BLaER1 treated with 17β-estradiol and CSF1 and Interleukin-3, amounts not matched to agents 10 nM and 100 nM (cell line): ENCODE results near the gene FAM177A1.
"Not testable (repeated sequence)": the region's sequence is repeated elsewhere in the genome, so short reads cannot be mapped to it uniquely, and the experiment has no call there.

Experiments
- H3K27ac ChIP-seq, 11 experiments: shearing (Covaris generic); formaldehyde crosslinking; 2 replicates each; pipeline ENCODE4 v1.8.1; 2022
- H3K27me3 ChIP-seq, 11 experiments: shearing (Covaris generic); formaldehyde crosslinking; 2 replicates each; pipeline ENCODE4 v1.8.1; 2022
- H3K36me3 ChIP-seq, 11 experiments: shearing (Covaris generic); formaldehyde crosslinking; 2 replicates each; pipeline ENCODE4 v1.8.1; 2022
- H3K4me1 ChIP-seq, 10 experiments: shearing (Covaris generic); formaldehyde crosslinking; 2 replicates each; pipeline ENCODE4 v1.8.1; 2022
- H3K4me2 ChIP-seq, 11 experiments: shearing (Covaris generic); formaldehyde crosslinking; 2 replicates each; pipeline ENCODE4 v1.8.1; 2022
- H3K4me3 ChIP-seq, 10 experiments: shearing (Covaris generic); formaldehyde crosslinking; 2 replicates each; pipeline ENCODE4 v1.8.1; 2022
- H3K9ac ChIP-seq, 11 experiments: shearing (Covaris generic); formaldehyde crosslinking; 2 replicates each; pipeline ENCODE4 v1.8.1; 2022
- H3K9me3 ChIP-seq, 11 experiments: shearing (Covaris generic); formaldehyde crosslinking; replicated peaks in 1 of 11; 2 replicates each; pipeline ENCODE4 v1.8.1; 2022
- H4K20me1 ChIP-seq, 11 experiments: shearing (Covaris generic); formaldehyde crosslinking; 2 replicates each; pipeline ENCODE4 v1.8.1; 2022
- Cebpa-rat ChIP-seq, 11 experiments: shearing (Covaris generic); IDR thresholded peaks; 2 replicates each; pipeline ENCODE4 v1.8.1; 2022

FAM177A1 gene

DNA sequence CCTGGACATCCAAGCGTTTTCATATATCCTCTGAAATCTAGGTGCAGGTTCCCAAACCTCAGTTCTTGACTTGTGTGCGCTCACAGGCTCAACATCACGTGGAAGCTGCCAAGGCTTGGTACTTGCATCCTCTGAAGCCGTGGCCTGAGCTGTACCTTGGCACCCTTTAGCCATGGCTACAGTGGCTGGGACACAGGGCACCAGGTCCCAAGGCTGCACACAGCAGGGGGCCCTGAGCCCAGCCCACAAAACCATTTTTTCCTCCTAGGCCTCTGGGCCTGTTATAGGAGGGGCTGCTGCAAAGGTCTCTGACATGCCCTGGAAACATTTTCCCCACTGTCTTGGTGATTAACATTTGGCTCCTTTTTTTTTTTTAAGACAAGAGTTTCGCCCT is 11.6 kb upstream of the FAM177A1 start:
- Histone ChIP-seq H3K27me3 (no peaks in the 10 kb centered on the region), H3K4me2 (no peak overlapping the region), H3K9ac (no peak overlapping the region), H3K4me3 (peak overlapping the region in 2 of 10 experiments; percentile 0 to 47; a peak in 3 of 20 replicates), H3K4me1 (no peaks in the 10 kb centered on the region), H4K20me1 (no peaks in the 10 kb centered on the region; a peak in 1 of 22 replicates), H3K36me3 (peaks cover 52 to 58% (median 56%) of the 10 kb centered on the region in 11 experiments), H3K27ac (no peak overlapping the region), H3K9me3 (peaks cover 33 to 67% (median 57%) of the 10 kb centered on the region in 11 experiments)
- TF ChIP-seq Cebpa-rat (IDR thresholded peaks at IDR 0.05): no peak

DNA sequence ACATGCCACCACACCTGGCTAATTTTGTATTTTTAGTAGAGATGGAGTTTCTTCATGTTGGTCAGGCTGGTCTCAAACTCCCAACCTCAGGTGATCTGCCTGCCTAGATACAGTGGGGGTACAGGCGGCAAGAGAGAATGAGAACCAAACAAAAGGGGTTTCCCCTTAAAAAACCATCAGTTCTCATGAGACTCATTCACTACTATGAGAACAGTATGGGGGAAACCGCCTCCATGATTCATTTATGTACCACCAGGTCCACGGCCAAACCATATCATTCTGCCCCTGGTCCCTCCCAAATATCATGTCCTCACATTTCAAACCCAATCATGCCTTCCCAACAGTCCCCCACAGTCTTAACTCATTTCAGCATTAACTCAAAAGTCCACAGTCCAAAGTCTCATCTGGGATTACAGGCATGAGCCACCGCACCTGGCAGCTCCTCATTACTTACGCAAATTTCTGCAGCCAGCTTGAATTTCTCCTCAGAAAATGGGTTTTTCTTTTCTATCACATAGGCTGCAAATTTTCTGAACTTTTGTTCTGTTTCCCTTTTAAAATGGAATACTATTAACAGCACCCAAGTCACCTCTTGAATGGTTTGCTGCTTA is 11.0 kb upstream of the FAM177A1 start:
- Histone ChIP-seq H3K9me3 (peaks cover 33 to 64% (median 55%) of the 10 kb centered on the region in 11 experiments), H3K36me3 (peaks cover 46 to 52% (median 50%) of the 10 kb centered on the region in 11 experiments)
- not testable (repeated sequence) for H3K27ac ChIP-seq, H3K4me3 ChIP-seq, H3K4me2 ChIP-seq, H3K4me1 ChIP-seq, H4K20me1 ChIP-seq, H3K27me3 ChIP-seq, H3K9ac ChIP-seq

DNA sequence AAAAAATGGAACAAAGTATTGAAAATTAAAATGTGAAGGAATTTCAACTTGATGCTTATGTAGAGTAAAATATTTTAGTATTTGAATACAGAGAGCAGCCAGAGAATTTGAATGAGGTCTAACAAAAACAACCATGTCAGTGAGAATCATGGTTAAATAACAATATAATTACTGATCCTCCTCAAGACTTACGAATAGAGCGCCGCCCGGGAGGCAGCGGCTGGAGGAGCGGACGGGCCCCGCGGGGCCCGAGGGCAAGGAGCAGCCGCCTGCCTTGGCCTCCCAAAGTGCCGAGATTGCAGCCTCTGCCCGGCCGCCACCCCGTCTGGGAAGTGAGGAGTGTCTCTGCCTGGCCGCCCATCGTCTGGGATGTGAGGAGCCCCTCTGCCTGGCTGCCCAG is 7.8 kb upstream of the FAM177A1 start:
- H3K4me3 ChIP-seq, H3K27me3 ChIP-seq, H4K20me1 ChIP-seq, H3K27ac ChIP-seq, H3K4me1 ChIP-seq, H3K9ac ChIP-seq, H3K4me2 ChIP-seq: not testable (repeated sequence)
- peaks cover 13 to 19% (median 18%) of the 10 kb centered on the region in 11 experiments for H3K36me3 ChIP-seq
- H3K9me3 ChIP-seq: peaks cover 21 to 40% (median 31%) of the 10 kb centered on the region in 11 experiments

DNA sequence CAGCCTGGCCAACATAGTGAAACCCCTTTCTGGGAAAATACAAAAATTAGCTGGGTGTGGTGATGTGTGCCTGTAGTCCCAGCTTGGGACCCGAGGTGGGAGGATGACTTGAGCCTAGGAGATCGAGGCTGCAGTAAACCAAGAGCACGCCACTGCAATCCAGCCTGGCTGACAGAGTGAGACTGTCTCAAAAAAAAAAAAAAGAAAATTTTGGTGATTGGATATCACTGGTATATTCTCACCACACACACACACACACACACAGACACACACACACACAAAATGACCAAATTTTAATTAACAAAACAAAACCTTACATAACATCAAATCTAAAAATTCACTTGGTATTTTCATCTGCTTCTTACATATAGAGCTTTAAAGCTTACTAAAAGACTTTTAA is 3.4 kb upstream of the FAM177A1 start:
- Histone ChIP-seq H3K27me3 (no peaks in the 10 kb centered on the region), H3K9me3 (no peaks in the 10 kb centered on the region), H3K4me2 (no peak overlapping the region), H3K4me3 (no peak overlapping the region), H3K4me1 (peaks cover 9 to 17% (median 15%) of the 10 kb centered on the region in 10 experiments), H3K27ac (no peak overlapping the region), H3K9ac (no peak overlapping the region), H3K36me3 (no peaks in the 10 kb centered on the region), H4K20me1 (no peaks in the 10 kb centered on the region)
- no peak for TF ChIP-seq Cebpa-rat (IDR thresholded peaks at IDR 0.05)

DNA sequence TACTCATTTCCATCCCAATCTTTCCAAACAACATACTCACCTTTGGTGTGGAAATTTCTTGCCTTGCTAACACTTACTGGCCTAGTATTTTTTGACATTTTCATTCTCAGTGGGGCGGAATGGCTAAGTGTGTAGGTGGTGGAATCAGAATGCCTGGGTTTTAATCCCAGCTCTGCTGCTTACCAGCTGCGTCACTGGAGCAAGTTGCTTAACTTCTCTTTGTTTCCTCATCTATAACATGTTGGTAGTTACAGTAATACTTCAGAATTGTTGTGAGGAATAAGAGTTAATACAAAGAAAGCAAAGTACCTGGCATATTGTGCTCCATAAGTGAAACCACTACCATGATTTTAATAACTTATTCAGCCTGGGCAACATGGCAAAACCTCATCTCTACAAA is 3.0 kb upstream of the FAM177A1 start:
- no peak for TF ChIP-seq Cebpa-rat (IDR thresholded peaks at IDR 0.05)
- Histone ChIP-seq H3K27ac (no peak overlapping the region), H3K4me3 (no peak overlapping the region), H3K4me1 (peaks cover 10 to 21% (median 17%) of the 10 kb centered on the region in 10 experiments), H3K27me3 (no peaks in the 10 kb centered on the region), H3K4me2 (no peak overlapping the region), H3K9ac (no peak overlapping the region), H4K20me1 (no peaks in the 10 kb centered on the region), H3K36me3 (no peaks in the 10 kb centered on the region), H3K9me3 (no peaks in the 10 kb centered on the region)

DNA sequence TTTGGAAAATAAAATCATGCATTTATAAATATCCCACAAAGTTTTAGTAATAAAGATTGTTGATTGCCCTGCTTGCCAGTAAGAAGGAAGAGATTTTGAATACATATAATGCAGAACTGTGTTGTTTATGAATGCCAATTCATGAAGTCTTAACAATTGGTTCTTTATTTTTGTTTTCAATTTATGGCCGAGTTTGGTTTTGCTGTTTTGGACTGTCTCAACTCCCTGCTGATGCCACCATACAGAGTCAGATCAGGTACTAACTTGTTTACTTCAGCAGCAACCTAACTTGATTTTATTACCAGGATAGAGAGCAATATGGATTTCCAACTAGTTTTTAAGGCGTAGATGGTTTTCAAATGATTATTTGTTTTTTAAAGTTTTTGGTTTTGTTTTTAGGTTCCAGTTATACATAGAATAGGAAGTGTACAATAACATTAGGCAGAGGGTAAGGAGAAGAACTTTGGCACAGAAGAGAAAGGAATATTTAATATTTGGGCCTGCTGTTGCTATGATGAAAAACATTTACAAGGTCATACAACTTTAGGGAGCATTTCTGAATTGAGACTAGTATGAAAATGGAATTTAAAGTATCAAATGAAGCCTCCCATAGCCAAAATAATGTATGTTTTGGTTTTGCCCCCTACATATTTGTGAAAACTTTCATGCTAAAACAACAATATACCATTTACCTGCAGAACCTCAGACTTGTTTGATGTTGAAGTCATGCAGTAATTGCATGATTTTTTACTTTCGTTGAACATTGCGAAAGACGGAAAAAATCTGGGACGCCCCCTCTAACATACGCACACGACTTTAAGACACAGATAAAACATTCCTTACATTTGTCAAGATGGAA is 904 bp upstream of the FAM177A1 start:
- H3K4me1 ChIP-seq: peaks cover 10 to 31% (median 17%) of the 10 kb centered on the region in 10 experiments
- H3K36me3 ChIP-seq: peaks cover 4 to 16% (median 8%) of the 10 kb centered on the region in 11 experiments; a peak in 15 of 22 replicates
- H3K4me2 ChIP-seq: peak overlapping the region; percentile 77 to 95 (median 86)
- TF ChIP-seq Cebpa-rat (IDR thresholded peaks at IDR 0.05): no peak
- H3K9ac ChIP-seq: peak overlapping the region; percentile 74 to 87 (median 84); a peak in 21 of 22 replicates
- no peaks in the 10 kb centered on the region for H3K9me3 ChIP-seq
- no peaks in the 10 kb centered on the region for H3K27me3 ChIP-seq
- H3K4me3 ChIP-seq: peak overlapping the region; percentile 76 to 91 (median 83)
- peak overlapping the region; percentile 67 to 85 (median 72); a peak in 21 of 22 replicates for H3K27ac ChIP-seq
- H4K20me1 ChIP-seq: no peaks in the 10 kb centered on the region

DNA sequence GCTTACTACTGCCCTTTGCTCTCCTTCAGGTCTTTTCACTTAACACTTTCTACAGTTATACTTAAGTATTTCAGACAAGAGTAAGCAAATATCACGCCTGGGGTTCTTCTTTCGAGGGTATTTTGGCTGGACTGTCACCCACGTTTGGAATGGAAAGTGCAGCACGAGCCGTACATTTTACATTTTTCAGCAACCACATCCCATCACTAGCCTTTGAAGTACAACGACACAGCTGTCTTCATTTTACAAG is 349 bp upstream of the FAM177A1 start:
- H3K9me3 ChIP-seq: no peaks in the 10 kb centered on the region
- H3K27ac ChIP-seq: peak overlapping the region; percentile 67 to 85 (median 72)
- H4K20me1 ChIP-seq: no peaks in the 10 kb centered on the region
- H3K4me3 ChIP-seq: peak overlapping the region; percentile 76 to 91 (median 83)
- H3K9ac ChIP-seq: peak overlapping the region; percentile 74 to 87 (median 84)
- H3K4me1 ChIP-seq: peaks cover 12 to 37% (median 17%) of the 10 kb centered on the region in 10 experiments
- H3K27me3 ChIP-seq: no peaks in the 10 kb centered on the region
- peaks cover 5 to 19% (median 10%) of the 10 kb centered on the region in 11 experiments; a peak in 15 of 22 replicates for H3K36me3 ChIP-seq
- TF ChIP-seq Cebpa-rat (IDR thresholded peaks at IDR 0.05): no peak
- H3K4me2 ChIP-seq: peak overlapping the region; percentile 77 to 95 (median 86)

DNA sequence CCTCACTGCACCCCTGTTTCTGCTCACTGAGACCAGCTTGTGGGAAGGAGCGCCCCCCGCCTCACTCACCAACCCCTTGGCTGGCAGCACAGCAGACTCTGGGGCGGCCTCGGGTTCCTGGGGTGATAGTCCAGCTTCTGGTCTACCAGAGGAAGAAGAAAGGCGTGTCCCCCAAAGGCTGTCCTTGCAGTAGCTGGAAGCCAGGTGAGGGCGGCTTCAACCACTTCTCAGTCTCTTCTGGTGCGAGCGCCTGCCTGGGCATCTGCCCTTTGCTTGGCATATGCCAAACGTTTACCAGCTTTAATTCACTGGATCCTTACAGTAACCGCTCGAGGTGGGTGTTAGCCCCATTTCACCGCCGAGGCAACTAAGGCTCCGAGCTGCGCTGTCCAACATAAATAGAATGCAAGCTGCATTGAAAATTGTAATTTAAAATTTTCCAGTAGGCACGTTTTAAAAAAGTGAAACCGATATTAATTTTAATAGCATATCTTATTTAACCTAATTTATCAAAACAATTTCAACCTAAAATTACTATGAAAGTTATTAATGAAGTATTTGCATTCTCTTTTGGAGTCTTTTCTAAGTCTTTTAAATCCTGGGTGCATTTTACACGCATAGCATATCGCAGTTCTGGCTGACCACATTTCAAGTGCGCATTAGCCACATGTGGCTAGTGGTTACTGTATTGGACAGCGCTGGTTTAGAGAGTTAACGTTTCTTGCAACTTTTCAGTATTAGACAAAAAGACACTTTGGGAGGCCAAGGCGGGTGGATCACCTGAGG is 872 bp downstream of the FAM177A1 start:
- peak overlapping the region; percentile 78 to 96 (median 91) for H3K4me2 ChIP-seq
- no peak for TF ChIP-seq Cebpa-rat (IDR thresholded peaks at IDR 0.05)
- H3K4me1 ChIP-seq: peaks cover 12 to 38% (median 17%) of the 10 kb centered on the region in 10 experiments

DNA sequence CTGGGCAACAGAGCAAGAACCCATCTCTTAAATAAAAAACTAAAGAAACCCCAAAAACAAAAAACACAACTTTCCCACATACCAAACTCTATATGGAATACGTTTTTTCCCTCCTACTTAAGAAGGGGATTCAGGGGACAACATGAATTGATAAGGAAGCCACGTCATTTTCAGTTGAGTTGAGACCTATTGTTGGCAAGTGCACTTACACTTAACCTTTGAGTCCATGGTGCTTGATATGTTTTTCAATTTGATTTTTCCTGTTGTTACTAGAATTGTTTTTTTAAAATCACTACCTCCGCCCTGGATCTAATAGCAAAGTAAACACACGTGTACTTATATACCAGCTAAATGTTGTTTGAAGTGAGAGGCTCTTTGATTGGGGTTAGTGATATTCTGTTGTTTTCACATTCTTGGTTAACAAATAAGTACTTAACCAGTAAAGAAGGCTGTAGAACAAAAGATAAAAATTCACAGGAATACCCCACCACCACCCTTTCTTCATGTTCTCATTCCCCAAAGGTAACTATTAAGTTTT is 2.0 kb downstream of the FAM177A1 start:
- H3K4me1 ChIP-seq: peaks cover 12 to 38% (median 17%) of the 10 kb centered on the region in 10 experiments
- H3K27ac ChIP-seq: no peak overlapping the region
- H3K36me3 ChIP-seq: peaks cover 6 to 34% (median 15%) of the 10 kb centered on the region in 11 experiments; a peak in 16 of 22 replicates
- no peak overlapping the region for H3K9ac ChIP-seq
- TF ChIP-seq Cebpa-rat (IDR thresholded peaks at IDR 0.05): no peak
- H3K9me3 ChIP-seq: no peaks in the 10 kb centered on the region
- no peaks in the 10 kb centered on the region for H4K20me1 ChIP-seq
- H3K27me3 ChIP-seq: no peaks in the 10 kb centered on the region
- H3K4me3 ChIP-seq: no peak overlapping the region
- H3K4me2 ChIP-seq: peak overlapping the region in 9 of 11 experiments; percentile 78 to 96 (median 91); a peak in 16 of 22 replicates

More for the DNA sequence above, 872 bp downstream of the FAM177A1 start:
- no peaks in the 10 kb centered on the region for H4K20me1 ChIP-seq
- peaks cover 5 to 23% (median 15%) of the 10 kb centered on the region in 11 experiments; a peak in 15 of 22 replicates for H3K36me3 ChIP-seq
- H3K9me3 ChIP-seq: no peaks in the 10 kb centered on the region
- peak overlapping the region; percentile 76 to 91 (median 83) for H3K4me3 ChIP-seq
- peak overlapping the region; percentile 74 to 87 (median 84) for H3K9ac ChIP-seq
- no peaks in the 10 kb centered on the region for H3K27me3 ChIP-seq
- peak overlapping the region; percentile 67 to 85 (median 74) for H3K27ac ChIP-seq
